ENCODE measurements around the gene TRMT112.
"Not testable (repeated sequence)": the region's sequence is repeated elsewhere in the genome, so short reads cannot be mapped to it uniquely, and the experiment has no call there.

TRMT112 gene

GRCh38 chr11:64331569-64332371, 14.4 kb upstream of the TRMT112 start:
- peak; percentile 46 to 50 for DNase-seq (ENCODE audit: low read depth in 2 of 2)

GRCh38 chr11:64330888-64331287, 13.5 kb upstream of the TRMT112 start:
- DNase-seq (ENCODE audit: low read depth in 2 of 2) = no peak

- no peak for DNase-seq (ENCODE audit: low read depth in 2 of 2)
Observed at GRCh38 chr11:64327993-64328392, 10.6 kb upstream of the TRMT112 start.

DNA sequence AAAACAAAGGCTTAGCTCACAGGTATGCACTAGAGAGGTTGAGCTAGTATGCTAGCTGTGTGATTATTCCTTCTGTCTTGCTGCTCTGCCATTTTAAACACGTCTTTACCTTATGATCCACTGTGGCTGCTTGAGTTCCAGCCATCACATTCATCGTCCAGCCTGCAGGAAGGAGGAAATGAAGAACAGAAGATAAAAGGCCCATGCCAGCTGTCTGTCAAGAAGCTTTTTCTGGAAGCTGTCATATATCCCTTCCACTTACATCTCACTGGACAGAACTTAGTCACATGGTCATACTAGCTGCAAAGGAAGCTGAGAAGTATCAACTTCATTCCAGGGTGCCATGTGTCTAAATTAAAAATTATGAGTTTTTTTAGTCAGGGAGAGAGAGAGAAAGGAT, 10.0 kb upstream of the TRMT112 start:
- no peak for DNase-seq (ENCODE audit: low read depth in 2 of 2)

- no peak for DNase-seq (ENCODE audit: low read depth in 2 of 2)
Observed at GRCh38 chr11:64324692-64325469, 7.5 kb upstream of the TRMT112 start.

DNA sequence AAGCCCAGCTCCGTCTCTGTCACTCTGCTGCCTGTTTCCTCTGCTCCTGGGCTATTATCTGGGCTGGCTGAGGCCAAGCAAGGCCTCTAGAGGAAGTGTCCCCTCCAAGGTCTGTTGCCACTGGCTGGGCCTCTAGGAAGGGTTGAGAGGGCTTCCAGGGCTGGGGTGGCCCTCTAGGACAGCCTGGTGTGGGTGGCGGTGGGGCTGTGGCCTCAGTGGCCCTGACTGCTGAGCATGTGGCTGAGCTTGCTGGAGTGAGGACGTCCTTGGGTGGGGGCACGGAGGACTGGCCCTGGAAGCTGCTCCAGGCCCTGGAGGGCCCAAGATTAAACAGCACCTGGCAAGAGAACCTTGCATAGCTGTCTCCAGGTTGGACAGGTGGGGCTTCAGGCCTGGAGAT, 6.6 kb upstream of the TRMT112 start:
- not testable (repeated sequence) for DNase-seq (ENCODE audit: low read depth in 2 of 2)

DNA sequence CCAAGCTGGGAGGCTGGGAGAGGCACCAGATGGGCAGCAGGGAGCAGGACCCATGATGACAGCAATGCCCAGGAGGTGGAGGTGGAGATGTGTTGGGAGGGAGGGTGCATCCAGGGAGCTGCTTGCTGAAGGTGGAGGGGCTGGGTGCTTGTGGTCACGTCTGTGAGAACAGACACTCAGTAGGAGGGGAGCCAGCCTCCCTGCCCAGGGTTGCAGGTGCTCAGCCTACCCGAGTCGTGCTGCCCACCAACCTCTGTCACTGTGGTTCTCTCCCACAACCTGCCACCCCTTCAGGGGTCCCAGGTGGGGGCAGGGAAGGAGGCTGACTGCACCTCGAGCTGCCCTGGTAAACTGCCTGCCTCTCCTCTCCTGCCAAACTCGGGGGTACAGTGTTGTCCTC, 6.0 kb upstream of the TRMT112 start:
- no peak for DNase-seq (ENCODE audit: low read depth in 2 of 2)

GRCh38 chr11:64322925-64323260, 5.5 kb upstream of the TRMT112 start:
- DNase-seq (ENCODE audit: low read depth in 2 of 2) = no peak

DNA sequence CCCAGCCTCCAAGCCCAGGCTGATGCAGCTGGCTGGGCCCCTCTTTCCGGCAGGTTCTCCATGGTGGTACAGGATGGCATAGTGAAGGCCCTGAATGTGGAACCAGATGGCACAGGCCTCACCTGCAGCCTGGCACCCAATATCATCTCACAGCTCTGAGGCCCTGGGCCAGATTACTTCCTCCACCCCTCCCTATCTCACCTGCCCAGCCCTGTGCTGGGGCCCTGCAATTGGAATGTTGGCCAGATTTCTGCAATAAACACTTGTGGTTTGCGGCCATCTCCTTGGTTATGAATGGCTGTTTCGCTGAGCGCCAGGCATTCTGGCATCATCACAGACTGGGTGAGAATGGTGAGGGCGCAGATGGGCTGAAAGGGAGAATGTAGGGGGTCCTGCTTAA, 4.2 kb upstream of the TRMT112 start:
- no peak for DNase-seq (ENCODE audit: low read depth in 2 of 2)

DNA sequence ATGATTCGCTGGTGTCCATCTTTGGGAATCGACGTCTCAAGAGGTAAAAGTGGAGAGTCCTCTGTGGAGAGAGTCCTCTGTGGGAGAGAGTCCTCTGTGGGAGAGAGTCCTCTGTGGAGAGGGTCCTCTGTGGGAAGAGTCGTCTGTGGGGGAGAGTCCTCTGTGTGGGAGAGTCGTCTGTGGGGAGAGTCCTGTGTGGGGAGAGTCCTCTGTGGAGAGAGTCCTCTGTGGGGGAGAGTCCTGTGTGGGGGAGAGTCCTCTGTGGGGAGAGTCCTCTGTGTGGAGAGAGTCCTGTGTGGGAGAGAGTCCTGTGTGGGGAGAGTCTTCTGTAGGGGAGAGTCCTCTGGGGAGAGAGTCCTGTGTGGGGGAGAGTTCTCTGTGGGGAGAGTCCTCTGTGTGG, 3.7 kb upstream of the TRMT112 start:
- DNase-seq (ENCODE audit: low read depth in 2 of 2) = no peak

DNA sequence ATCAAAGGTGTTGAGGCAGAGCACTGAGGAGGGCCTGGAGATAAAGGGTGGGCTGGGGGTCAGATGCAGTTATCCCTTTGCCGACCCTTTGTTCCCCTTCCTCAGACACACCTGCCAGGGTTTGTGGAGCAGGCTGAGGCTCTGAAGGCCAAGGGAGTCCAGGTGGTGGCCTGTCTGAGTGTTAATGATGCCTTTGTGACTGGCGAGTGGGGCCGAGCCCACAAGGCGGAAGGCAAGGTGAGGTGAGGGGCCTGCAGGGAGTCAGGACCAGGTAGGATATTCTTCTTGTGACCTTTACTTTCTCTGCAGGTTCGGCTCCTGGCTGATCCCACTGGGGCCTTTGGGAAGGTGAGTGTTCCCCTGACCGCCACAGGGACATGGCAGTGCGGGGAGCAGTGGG, 3.2 kb upstream of the TRMT112 start:
- no peak for DNase-seq (ENCODE audit: low read depth in 2 of 2)

GRCh38 chr11:64318766-64319761, 1.7 kb upstream of the TRMT112 start:
- no peak for DNase-seq (ENCODE audit: low read depth in 2 of 2)

- peak; percentile 88 to 92 for DNase-seq (ENCODE audit: low read depth in 2 of 2)
Observed at GRCh38 chr11:64317961-64318765, 804 bp upstream of the TRMT112 start, which contains the start of gene PRDX5. Gene PRDX5 (plus strand): TSS chr11:64318121. CDS start chr11:64318216, 95 bp downstream.

DNA sequence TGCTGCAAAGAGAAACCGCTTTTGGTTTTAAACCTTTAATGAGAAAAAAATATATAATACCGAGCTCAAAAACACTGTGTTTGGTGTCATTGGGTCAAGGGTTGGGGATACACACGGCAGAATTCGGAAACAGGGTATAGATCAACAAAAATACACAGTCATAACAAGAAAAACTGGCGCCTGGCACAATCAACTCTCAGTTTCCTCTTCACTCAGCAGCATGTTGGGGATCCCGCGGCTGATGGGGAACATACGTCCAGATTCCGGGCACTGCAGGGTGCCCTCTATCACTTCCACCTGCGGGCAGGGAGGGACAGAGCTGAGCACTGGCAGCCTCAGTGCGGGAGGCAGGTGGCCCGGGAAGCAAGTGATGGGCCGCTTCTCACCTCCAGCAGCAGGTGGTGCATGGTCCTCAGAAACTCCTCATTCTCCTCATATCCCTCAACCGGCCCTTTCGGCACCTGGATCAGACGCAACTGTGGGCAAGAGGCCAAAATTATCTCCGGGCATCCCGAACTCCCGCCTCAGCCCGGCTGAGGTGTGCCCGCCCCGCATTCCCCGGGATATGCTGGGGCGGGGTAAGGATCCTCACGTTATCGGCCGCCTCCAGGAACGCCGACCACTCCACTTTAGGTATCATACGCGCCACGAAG, 561 bp downstream of the TRMT112 start:
- no peak for DNase-seq (ENCODE audit: low read depth in 2 of 2)

DNA sequence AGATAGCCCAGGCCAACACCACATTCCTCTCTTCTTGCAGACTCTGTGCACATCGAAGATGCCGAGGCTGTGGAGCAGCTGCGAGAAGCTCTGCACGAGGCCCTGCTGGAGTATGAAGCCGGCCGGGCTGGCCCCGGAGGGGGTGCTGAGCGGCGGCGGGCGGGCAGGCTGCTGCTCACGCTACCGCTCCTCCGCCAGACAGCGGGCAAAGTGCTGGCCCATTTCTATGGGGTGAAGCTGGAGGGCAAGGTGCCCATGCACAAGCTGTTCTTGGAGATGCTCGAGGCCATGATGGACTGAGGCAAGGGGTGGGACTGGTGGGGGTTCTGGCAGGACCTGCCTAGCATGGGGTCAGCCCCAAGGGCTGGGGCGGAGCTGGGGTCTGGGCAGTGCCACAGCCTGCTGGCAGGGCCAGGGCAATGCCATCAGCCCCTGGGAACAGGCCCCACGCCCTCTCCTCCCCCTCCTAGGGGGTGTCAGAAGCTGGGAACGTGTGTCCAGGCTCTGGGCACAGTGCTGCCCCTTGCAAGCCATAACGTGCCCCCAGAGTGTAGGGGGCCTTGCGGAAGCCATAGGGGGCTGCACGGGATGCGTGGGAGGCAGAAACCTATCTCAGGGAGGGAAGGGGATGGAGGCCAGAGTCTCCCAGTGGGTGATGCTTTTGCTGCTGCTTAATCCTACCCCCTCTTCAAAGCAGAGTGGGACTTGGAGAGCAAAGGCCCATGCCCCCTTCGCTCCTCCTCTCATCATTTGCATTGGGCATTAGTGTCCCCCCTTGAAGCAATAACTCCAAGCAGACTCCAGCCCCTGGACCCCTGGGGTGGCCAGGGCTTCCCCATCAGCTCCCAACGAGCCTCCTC, 1.5 kb downstream of the TRMT112 start:
- DNase-seq (ENCODE audit: low read depth in 2 of 2) = not testable (repeated sequence)

- no peak for DNase-seq (ENCODE audit: low read depth in 2 of 2)
Observed at GRCh38 chr11:64314805-64315561, 2.4 kb downstream of the TRMT112 start.

DNA sequence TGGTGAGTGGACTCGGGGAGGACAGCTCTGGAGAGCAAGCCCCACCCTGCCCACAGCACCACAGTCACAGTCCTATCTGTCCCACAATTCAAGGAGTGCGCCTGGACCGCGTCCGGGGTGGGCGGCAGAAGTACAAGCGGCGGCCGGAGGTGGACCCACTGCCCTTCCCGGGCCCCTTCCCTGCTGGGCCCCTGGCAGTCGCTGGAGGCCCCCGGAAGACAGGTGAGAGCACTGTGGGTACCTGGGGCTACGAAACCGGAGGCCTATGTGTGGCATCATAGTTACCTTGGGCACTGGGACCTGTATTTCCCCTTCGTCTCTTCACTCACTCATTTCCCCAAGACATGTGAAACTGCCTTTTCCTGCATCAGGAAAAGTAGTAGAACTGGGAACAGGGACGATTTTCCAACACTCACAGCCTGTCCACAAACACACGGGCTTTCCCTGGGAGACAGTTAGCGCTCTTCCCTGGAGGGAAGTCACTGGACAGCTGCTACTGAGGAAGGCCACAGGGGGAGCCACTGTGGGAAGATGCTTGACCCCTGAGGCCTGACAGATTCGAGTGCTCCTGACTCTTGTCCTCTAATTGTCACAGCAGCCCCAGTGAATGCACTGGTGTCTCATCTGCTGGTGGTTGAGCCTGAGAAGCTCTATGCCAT, 3.1 kb downstream of the TRMT112 start:
- no peak for DNase-seq (ENCODE audit: low read depth in 2 of 2)

- DNase-seq (ENCODE audit: low read depth in 2 of 2) = no peak
Observed at GRCh38 chr11:64313491-64314145, 3.7 kb downstream of the TRMT112 start.

Data from stimulated activated CD8-positive, alpha-beta memory T cell treated with anti-CD3 and anti-CD28 coated beads, Interleukin-15, amount 100 ng/mL, for 4 hours (primary cell).